Endothelial cell of umbilical vein (primary cell): ENCODE data around the gene GABRR3. TPM values are rescaled to one million over a fixed set of nuclear protein-coding genes. Genes with fewer than 3 reads are reported as not detected.

Experiments
- BruUV-seq: library from RNA; stranded (reverse); fragments of 400-500 nt; replicated peaks from 2 replicates; lab custom pipeline; 2021; lab: Mats Ljungman, UMichigan
- CTCF ChIA-PET: fragments of 300-600, 350-600 bp; sonication (Branson Sonifier 250); formaldehyde crosslinking; loops from one replicate; lab custom pipeline; 2021; ENCODE audit warnings: antibody characterized with exemption, inconsistent platforms; lab: Charles Lee
- POLR2A ChIA-PET: fragments of 300-600, 350-600 bp; sonication (Branson Sonifier 250); formaldehyde crosslinking; loops from one replicate; lab custom pipeline; 2021; ENCODE audit warnings: antibody characterized with exemption, inconsistent platforms; lab: Charles Lee
- DNase-seq: peaks from one replicate; pipeline ENCODE4 v3.0.0-alpha.2; 2011; ENCODE audit warnings: low read depth, low spot score
- FAIRE-seq: peaks from 2 replicates; lab custom pipeline; 2011; peaks lifted over from hg19 to GRCh38; lab: Jason Lieb, UNC
- H2AFZ ChIP-seq: 2 replicates; pipeline ENCODE4 v1.6.0; 2012; ENCODE audit warnings: low read depth, low read length, control low read depth, inconsistent platforms
- H3K27ac ChIP-seq: 2 replicates; pipeline ENCODE4 v1.5.1; 2011; ENCODE audit warnings: low read depth, mild to moderate bottlenecking, control low read depth, low read length, moderate library complexity; ENCODE audit not compliant: insufficient read depth
- H3K27me3 ChIP-seq, 2 experiments: 2 replicates each; pipeline versions ENCODE4 v1.6.0 to v1.6.1; 2011; ENCODE audit warnings: low read length in 2 of 2, mixed read lengths in 1 of 2; ENCODE audit not compliant: control insufficient read depth in 2 of 2, insufficient read depth in 2 of 2
- H3K36me3 ChIP-seq, 2 experiments: 2 replicates in 1 of 2; 3 replicates in 1 of 2; pipeline ENCODE4 v1.5.1; 2011; ENCODE audit warnings: low read length in 2 of 2, mild to moderate bottlenecking in 1 of 2, moderate library complexity in 1 of 2; ENCODE audit not compliant: control insufficient read depth in 2 of 2, insufficient read depth in 2 of 2; ENCODE audit errors: extremely low read depth in 1 of 2
- H3K4me1 ChIP-seq: 3 replicates; pipeline ENCODE4 v1.5.1; 2011; ENCODE audit warnings: mild to moderate bottlenecking, low read length; ENCODE audit not compliant: control insufficient read depth, insufficient read depth; ENCODE audit errors: extremely low read depth
- H3K4me2 ChIP-seq: 2 replicates; pipeline ENCODE4 v1.6.1; 2011; ENCODE audit warnings: low read length, control low read depth, mixed read lengths; ENCODE audit not compliant: insufficient read depth
- H3K4me3 ChIP-seq, 3 experiments: fragments of 200-600 bp in 1 of 3; sonication (generic), shearing (Covaris generic) in 1 of 3; replicated peaks in 1 of 3; 2 replicates each; pipeline ENCODE4 v1.5.1; 2011 to 2016; ENCODE audit warnings: control low read depth in 3 of 3, low read length in 3 of 3, mild to moderate bottlenecking in 2 of 3, inconsistent platforms in 1 of 3, low read depth in 1 of 3, moderate library complexity in 1 of 3; ENCODE audit not compliant: insufficient read depth in 1 of 3
- H3K79me2 ChIP-seq: 2 replicates; pipeline ENCODE4 v1.6.0; 2012; ENCODE audit warnings: low read length, inconsistent platforms; ENCODE audit not compliant: control insufficient read depth, insufficient read depth
- H3K9ac ChIP-seq: replicated peaks from 2 replicates; pipeline ENCODE3; 2011; ENCODE audit warnings: low read length, control low read depth; ENCODE audit not compliant: insufficient read depth; ENCODE audit errors: extremely low read depth
- H3K9me1 ChIP-seq: replicated peaks from 3 replicates; pipeline ENCODE4 v1.6.0; 2011; ENCODE audit warnings: mild to moderate bottlenecking, low read length; ENCODE audit not compliant: control insufficient read depth, insufficient read depth; ENCODE audit errors: extremely low read depth
- H3K9me3 ChIP-seq: replicated peaks from 2 replicates; pipeline ENCODE4 v1.5.1; 2012; ENCODE audit warnings: low read length, inconsistent platforms; ENCODE audit not compliant: control insufficient read depth, insufficient read depth
- H4K20me1 ChIP-seq: replicated peaks from 2 replicates; pipeline ENCODE3; 2011; ENCODE audit warnings: mild to moderate bottlenecking, low read length; ENCODE audit not compliant: control insufficient read depth, insufficient read depth; ENCODE audit errors: extremely low read depth
- EZH2 ChIP-seq: IDR thresholded peaks from 2 replicates; pipeline ENCODE4 v1.6.1; 2012; ENCODE audit warnings: borderline replicate concordance, low read depth, mild to moderate bottlenecking, moderate library complexity, low read length, inconsistent platforms; ENCODE audit not compliant: severe bottlenecking
- FOS ChIP-seq: IDR thresholded peaks from 2 replicates; pipeline ENCODE4 v1.6.1; 2011; ENCODE audit warnings: mild to moderate bottlenecking, low read length, moderate library complexity, borderline replicate concordance; ENCODE audit not compliant: insufficient read depth
- GATA2 ChIP-seq: IDR thresholded peaks from 2 replicates; pipeline ENCODE4 v1.7.0; 2011; ENCODE audit warnings: low read depth, mild to moderate bottlenecking, moderate library complexity, mixed read lengths, low read length; ENCODE audit not compliant: insufficient read length, insufficient read depth
- JUN ChIP-seq: IDR thresholded peaks from 2 replicates; pipeline ENCODE4 v1.6.1; 2011; ENCODE audit warnings: borderline replicate concordance, low read depth; ENCODE audit not compliant: insufficient read length, insufficient read depth
- MYC ChIP-seq: IDR thresholded peaks from one replicate; pipeline ENCODE4 v1.6.1; 2011; ENCODE audit warnings: mild to moderate bottlenecking, low read depth, low read length
- POLR2A ChIP-seq: IDR thresholded peaks from 2 replicates; pipeline ENCODE4 v1.6.1; 2012; ENCODE audit warnings: low read depth, mild to moderate bottlenecking, control low read depth, low read length
- POLR2AphosphoS5 ChIP-seq: IDR thresholded peaks from 2 replicates; pipeline ENCODE4 v1.6.1; 2012; ENCODE audit warnings: low read depth, mild to moderate bottlenecking, control low read depth, low read length, moderate library complexity; ENCODE audit not compliant: insufficient read depth
- dilution Hi-C: fragments of 300-500 bp; cut with MboI; formaldehyde crosslinking; loops from one replicate; pipeline ENCODE4 v1.15.0; 2019; ENCODE audit warnings: low sequenced_read_pairs; ENCODE audit not compliant: extremely low pct_ligation_motif_present
- intact Hi-C: fragments of 100-400 bp; cut with micrococcal nuclease; formaldehyde crosslinking; loops from one replicate; pipeline ENCODE4 v1.10.0; 2022
- polyA plus RNA-seq, 4 experiments: library from polyadenylated mRNA; depleted of rRNA in 3 of 4; stranded (reverse) in 3 of 4; unstranded in 1 of 4; fragments of >200 nt; gene quantifications; 2 replicates each; pipeline versions ENCODE4 v1.2.1 to v1.2.3, GENCODE V29; 2011 to 2012; ENCODE audit warnings: missing spikeins in 1 of 4
- total RNA-seq: library from RNA; stranded (reverse); gene quantifications from 2 replicates; pipeline ENCODE4 v1.2.3, GENCODE V29; 2021
- TF ChIP-seq, protein P1 (sequence below), 2 donors: IDR thresholded peaks; 1 replicate in 1 of 2; 2 replicates in 1 of 2; pipeline ENCODE4 v1.5.1; 2011; ENCODE audit warnings: low read length in 2 of 2, mild to moderate bottlenecking in 2 of 2, moderate library complexity in 2 of 2, control low read depth in 1 of 2, inconsistent platforms in 1 of 2, low read depth in 1 of 2; ENCODE audit not compliant: insufficient read depth in 1 of 2; ENCODE audit errors: extremely low read depth in 1 of 2
- TF ChIP-seq, protein P2 (sequence below): IDR thresholded peaks from 2 replicates; pipeline ENCODE4 v1.6.1; 2011; ENCODE audit not compliant: insufficient read depth, insufficient read length

Gene GABRR3
- total and polyA plus RNA-seq, 2 donors (not counting 3 experiments of a cell fraction or from before 2014, with no cell fraction given): not detected

DNA sequence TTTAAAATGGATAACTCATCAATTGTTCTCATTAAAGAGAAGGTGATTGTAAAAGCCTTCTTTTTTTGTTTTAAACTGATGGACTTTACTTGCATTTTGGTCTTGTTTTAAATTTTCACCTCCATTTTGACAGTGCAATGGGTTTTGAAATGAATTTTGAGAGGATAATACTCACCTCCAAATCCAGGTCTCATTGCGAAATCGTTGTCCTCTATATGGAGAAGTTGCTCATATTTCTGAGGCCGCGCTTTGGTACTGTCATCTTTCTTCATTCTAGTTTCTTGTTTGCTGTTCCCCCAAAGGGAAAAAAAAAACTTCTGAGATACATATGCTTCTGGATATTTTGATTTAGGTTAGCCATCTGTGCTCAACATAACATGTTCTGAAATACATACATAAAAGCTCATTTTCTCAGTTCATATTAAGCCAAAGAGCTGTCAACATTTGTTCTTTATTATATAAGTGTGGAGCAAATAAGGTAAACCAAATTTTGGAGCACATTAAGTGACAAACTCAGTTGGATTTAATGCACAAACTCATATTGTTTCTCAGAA lies 9.6 kb downstream of the GABRR3 start:
- Histone ChIP-seq H3K36me3 (no peaks in the 10 kb centered on the region), H4K20me1 (no peaks in the 10 kb centered on the region), H3K27ac (no peak overlapping the region), H3K9me1 (no peaks in the 10 kb centered on the region), H3K4me1 (no peaks in the 10 kb centered on the region), H3K4me2 (no peak overlapping the region), H3K9ac (no peak overlapping the region), H3K79me2 (no peaks in the 10 kb centered on the region), H2AFZ (no peak overlapping the region), H3K27me3 (peaks cover 7 to 14% of the 10 kb centered on the region in 2 experiments), H3K4me3 (no peak overlapping the region), H3K9me3 (no peaks in the 10 kb centered on the region)
- FAIRE-seq: no peak
- intact Hi-C loops (no loop called here), dilution Hi-C loops (no loop called here)
- no TSS peak for BruUV-seq
- ChIA-PET POLR2A (no interaction called here), CTCF (interaction anchor here (0.6 to 6.7 kb wide), 4 partner anchors 15 to 303 kb away, joined by 3 to 138 read pairs (median 55); no protein-coding TSS in a partner anchor)
- TF ChIP-seq POLR2A (no peak), JUN (no peak), POLR2AphosphoS5 (no peak), GATA2 (no peak), EZH2 (no peak), MYC (no peak), FOS (no peak)
- TF ChIP-seq, protein P1, sequence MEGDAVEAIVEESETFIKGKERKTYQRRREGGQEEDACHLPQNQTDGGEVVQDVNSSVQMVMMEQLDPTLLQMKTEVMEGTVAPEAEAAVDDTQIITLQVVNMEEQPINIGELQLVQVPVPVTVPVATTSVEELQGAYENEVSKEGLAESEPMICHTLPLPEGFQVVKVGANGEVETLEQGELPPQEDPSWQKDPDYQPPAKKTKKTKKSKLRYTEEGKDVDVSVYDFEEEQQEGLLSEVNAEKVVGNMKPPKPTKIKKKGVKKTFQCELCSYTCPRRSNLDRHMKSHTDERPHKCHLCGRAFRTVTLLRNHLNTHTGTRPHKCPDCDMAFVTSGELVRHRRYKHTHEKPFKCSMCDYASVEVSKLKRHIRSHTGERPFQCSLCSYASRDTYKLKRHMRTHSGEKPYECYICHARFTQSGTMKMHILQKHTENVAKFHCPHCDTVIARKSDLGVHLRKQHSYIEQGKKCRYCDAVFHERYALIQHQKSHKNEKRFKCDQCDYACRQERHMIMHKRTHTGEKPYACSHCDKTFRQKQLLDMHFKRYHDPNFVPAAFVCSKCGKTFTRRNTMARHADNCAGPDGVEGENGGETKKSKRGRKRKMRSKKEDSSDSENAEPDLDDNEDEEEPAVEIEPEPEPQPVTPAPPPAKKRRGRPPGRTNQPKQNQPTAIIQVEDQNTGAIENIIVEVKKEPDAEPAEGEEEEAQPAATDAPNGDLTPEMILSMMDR (IDR thresholded peaks at IDR 0.05; ENCODE audit: extremely low read depth in 1 of 2, insufficient read depth in 1 of 2, low read depth in 1 of 2, low read length in 2 of 2): no peak
- TF ChIP-seq, protein P2, sequence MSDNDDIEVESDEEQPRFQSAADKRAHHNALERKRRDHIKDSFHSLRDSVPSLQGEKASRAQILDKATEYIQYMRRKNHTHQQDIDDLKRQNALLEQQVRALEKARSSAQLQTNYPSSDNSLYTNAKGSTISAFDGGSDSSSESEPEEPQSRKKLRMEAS: no peak
- DNase-seq: no peak
